SK-N-DZ (cell line): ENCODE results near the gene LRCOL1.

Experiments
- DNase-seq: peaks from one replicate; pipeline ENCODE4 v3.0.0-alpha.2; 2015; ENCODE audit warnings: low spot score

Gene LRCOL1

GRCh38 chr12:132619386-132620112, 9.2 kb upstream of the LRCOL1 start:
- DNase-seq, result no peak

GRCh38 chr12:132619071-132619385, 8.6 kb upstream of the LRCOL1 start:
- DNase-seq, result no peak

- DNase-seq, result no peak
Measured at GRCh38 chr12:132618683-132619043, 8.3 kb upstream of the LRCOL1 start, which contains the start of gene P2RX2. P2RX2 (plus strand) TSS chr12:132618776; CDS start chr12:132618817, 41 bp downstream.

GRCh38 chr12:132617822-132618682, 7.7 kb upstream of the LRCOL1 start:
- DNase-seq, result no peak

- no peak for DNase-seq
Measured at GRCh38 chr12:132617135-132617701, 6.8 kb upstream of the LRCOL1 start.

- DNase-seq, result no peak
Measured at GRCh38 chr12:132615579-132616038, 5.2 kb upstream of the LRCOL1 start.

- DNase-seq, result peak; percentile 87
Measured at GRCh38 chr12:132614861-132615578, 4.6 kb upstream of the LRCOL1 start.

GRCh38 chr12:132614029-132614428, 3.6 kb upstream of the LRCOL1 start:
- no peak for DNase-seq

- DNase-seq, result no peak
Measured at GRCh38 chr12:132611620-132612019, 1.2 kb upstream of the LRCOL1 start.

GRCh38 chr12:132610866-132611602, 652 bp upstream of the LRCOL1 start:
- no peak for DNase-seq

GRCh38 chr12:132608231-132609171, 1.9 kb downstream of the LRCOL1 start:
- no peak for DNase-seq

GRCh38 chr12:132606927-132607326, 3.5 kb downstream of the LRCOL1 start:
- no peak for DNase-seq

GRCh38 chr12:132606466-132606865, 3.9 kb downstream of the LRCOL1 start:
- DNase-seq, result no peak

- DNase-seq, result no peak
Measured at GRCh38 chr12:132605892-132606291, 4.5 kb downstream of the LRCOL1 start.

GRCh38 chr12:132604668-132605441, 5.5 kb downstream of the LRCOL1 start:
- DNase-seq, result no peak

- no peak for DNase-seq
Measured at GRCh38 chr12:132604151-132604618, 6.2 kb downstream of the LRCOL1 start.

- no peak for DNase-seq
Measured at GRCh38 chr12:132603240-132604150, 6.9 kb downstream of the LRCOL1 start.
